HG03575 (cell line): Measurements from ENCODE around the gene CAMLG.
"Not testable (repeated sequence)": the region's sequence is repeated elsewhere in the genome, so short reads cannot be mapped to it uniquely, and the experiment has no call there.

ENCODE experiments used
- ATAC-seq: cut with Tn5 transposase; IDR thresholded peaks from one replicate; pipeline ENCODE4 v1.9.1; 2021; ENCODE audit not compliant: unreplicated experiment, insufficient number of reproducible peaks, low FRiP score; ENCODE audit errors: extremely low read depth

CAMLG gene

DNA sequence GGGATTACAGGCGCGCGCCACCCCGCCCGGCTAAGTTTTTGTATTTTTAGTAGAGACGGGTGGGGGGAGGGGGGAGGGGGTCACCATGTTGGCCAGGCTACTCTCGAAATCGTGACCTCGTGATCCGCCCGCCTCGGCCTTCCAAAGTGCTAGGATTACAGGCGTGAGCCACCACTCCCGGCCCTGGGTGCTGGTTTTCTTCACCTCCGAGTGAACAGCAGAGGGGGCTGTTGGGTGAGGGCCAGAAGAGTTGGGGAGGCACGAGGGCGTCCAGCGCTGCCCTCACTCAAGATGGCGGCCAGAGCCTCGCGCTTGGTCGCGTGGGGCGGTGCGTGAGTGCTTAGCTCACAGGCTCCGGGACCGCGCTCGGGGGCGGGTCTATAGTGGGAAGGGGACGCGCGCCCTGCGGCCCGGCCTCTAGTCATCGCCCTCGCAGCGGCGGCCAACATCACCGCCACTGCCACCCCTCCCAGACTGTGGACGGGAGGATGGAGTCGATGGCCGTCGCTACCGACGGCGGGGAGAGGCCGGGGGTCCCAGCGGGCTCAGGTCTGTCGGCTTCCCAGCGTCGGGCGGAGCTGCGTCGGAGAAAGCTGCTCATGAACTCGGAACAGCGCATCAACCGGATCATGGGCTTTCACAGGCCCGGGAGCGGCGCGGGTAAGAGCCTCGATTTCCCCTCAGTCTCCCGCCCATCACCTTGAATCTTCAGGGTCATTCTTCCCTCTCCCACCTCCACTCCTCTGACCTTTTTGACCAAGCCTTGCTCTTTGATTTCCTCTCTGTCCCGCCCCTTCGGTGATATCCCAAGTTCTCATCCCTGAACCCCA, at the start of gene CAMLG:
Gene CAMLG (plus strand): TSS at position 416 of the 830 bp plus-strand sequence. CDS start 73 bp downstream, at position 489.
- ATAC-seq: peak; percentile 57

DNA sequence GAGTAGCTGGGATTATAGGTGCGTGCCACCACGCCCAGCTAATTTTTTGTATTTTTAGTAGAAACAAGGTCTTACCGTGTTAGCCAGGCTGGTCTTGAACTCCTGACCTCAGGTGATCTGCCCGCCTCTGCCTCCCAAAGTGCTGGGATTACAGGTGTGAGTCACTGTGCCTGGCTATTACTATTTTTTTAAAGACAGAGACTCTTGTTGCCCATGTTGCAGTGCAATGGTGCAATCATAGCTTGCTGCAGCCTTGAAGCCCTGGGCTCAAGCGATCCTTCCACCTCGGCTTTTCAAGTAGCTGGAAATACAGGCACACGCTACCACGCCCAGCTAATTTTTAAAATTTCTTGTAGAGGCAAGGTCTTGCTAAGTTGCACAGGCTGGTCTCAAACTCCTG, 48.2 kb upstream of the CAMLG start:
- not testable (repeated sequence) for ATAC-seq

DNA sequence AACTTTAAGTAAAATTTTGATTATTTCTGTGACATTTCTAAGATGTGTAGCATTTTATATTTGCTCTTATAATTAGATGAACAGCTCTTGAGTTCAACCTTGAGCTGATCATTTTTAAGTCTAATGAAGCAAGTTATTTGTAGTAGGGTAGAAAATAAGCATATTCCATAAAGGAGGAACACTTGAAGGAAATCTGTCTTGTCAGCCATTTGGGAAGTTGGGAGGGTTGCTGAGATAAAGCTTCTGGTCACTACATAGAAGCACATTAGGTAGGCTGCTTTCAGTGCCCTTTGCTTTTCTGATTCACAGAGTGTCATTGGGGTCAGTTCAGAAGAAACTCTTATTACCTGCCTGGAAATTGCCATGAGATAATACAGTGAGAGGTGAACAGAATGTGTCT, 45.6 kb upstream of the CAMLG start:
- no peak for ATAC-seq

DNA sequence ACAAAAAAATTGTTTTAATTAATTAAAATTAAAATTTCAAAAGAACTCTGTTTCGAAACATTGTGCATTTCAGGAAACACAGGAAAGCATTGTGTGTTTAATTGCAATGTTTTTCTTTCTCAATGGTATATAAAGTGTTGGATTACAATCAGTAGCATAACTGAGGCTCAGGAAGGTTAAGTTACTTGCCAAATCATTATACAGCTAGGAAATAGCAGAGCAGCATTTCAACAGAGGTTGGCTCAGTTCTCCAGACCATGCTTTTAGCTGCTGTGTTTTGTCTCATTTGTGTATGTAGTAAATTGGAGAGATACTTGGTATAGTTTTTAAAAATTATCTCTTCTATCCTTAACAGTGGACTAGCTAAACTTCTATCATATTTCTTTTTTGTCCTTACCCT, 30.0 kb upstream of the CAMLG start:
- ATAC-seq: no peak

DNA sequence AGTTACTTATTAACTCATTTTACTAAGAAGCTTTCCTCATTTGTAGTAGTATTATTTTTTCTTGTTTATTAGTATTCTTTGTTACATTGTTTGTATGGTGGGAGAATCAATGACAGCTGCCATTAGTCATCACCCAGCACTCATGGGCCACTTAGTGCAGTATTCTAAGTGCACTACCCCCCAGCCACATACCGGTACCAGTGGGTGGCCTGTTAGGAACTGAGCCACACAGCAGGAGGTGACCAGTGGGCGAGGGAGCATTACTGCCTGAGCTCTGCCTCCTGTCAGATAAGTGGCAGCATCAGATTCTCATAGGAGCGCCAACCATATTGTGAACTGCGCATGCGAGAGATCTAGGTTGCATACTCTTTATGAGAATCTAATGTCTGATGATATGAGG, 24.2 kb upstream of the CAMLG start:
- no peak for ATAC-seq

GRCh38 chr5:134714541-134714940, 23.8 kb upstream of the CAMLG start:
- ATAC-seq: no peak

GRCh38 chr5:134715466-134715865, 22.9 kb upstream of the CAMLG start:
- ATAC-seq: not testable (repeated sequence)

DNA sequence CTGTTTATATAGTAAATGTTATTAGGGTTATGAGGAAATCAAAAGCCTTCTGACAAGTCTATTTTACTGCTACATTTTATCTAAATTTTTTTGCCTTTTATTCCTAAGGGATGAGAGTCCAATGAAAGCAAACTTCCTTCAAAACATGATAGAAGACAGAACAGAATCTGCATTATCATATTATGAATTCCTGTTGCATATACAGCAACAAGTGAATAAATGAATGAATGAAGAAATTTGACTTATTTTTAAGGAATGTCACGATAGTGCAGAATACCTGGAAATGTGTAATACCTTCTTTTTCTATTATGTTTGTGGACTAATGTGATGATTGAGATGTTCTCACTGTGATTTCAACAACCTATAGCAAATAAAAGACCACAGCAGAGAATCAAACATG, 13.5 kb upstream of the CAMLG start:
- no peak for ATAC-seq

DNA sequence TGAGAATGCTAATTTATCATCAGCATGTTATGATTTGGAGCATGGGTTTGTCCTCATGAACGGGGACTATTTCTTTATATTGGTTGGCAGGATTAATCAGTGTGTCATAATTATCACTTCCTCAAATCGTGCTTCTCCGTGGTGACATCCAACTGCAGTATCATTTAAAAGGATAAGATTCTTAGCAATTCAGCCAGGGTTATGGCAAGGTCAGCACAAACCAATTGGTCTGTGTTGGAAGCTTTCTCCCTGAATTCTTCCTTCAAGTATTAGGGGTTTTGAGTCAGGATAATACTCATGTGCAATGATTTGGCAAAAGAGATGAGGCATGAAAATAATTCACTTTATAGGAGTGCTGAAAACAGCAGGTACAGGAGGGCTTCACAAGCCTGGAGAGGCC, 5.5 kb upstream of the CAMLG start:
- no peak for ATAC-seq

DNA sequence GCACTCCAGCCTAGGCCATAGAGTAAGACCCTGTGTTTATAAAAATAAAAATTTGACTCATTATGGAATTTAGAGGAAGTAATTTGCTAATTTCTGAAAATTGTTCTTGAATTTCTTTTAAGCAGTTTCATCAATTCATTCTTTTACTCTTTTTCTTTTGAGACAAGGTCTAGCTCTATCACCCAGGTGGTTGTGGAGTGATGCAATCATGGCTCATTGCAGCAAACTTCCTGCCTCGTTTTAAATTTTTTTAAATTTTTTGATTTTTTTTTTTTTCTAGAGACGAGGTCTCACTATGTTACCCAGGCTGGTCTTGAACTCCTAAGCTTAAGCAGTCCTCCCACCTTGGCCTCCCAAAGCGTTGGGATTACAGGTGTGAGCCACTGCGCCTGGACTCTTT, 3.1 kb upstream of the CAMLG start:
- no peak for ATAC-seq

- ATAC-seq: no peak
Observed at GRCh38 chr5:134736173-134736812, 2.1 kb upstream of the CAMLG start.

DNA sequence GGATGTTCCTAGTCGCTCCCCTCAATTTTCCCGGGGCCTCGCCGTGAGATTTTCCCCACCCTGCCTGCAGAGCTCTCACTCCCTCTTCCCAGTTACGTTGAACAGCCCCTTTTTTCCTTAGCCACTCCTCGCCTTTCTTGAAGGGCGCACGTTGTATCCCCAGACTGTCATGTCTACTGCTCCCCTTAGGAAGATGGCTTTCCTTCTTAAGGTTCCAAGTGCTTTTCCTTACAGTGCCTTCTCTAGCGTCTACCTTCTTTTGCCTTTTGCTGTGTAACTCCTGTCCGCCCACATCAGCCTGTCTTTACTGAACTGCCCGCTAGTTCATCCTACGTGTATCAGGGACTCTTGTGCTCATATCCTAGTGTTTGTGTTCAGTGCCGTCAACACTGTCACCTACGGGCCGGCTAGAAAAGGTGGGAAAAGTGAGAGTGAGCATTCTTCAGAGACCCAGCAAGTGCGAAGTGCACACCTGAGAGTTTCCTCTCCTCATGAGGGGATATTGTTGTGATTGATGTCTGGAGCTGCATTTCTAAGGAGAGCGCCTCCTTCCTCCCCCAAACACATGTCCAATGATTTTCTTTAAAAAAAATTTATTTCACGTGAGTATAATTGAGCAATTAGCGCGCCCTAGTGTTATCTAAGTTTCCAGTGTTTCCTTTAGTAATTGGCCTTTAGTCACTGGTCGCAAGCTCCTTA, 764 bp downstream of the CAMLG start:
- no peak for ATAC-seq

DNA sequence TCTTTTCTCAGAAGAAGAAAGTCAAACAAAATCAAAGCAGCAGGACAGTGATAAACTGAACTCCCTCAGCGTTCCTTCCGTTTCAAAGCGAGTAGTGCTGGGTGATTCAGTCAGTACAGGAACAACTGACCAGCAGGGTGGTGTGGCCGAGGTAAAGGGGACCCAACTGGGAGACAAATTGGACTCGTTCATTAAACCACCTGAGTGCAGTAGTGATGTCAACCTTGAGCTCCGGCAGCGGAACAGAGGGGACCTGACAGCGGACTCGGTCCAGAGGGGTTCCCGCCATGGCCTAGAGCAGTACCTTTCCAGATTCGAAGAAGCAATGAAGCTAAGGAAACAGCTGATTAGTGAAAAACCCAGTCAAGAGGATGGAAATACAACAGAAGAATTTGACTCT, 2.7 kb downstream of the CAMLG start:
- ATAC-seq: no peak

DNA sequence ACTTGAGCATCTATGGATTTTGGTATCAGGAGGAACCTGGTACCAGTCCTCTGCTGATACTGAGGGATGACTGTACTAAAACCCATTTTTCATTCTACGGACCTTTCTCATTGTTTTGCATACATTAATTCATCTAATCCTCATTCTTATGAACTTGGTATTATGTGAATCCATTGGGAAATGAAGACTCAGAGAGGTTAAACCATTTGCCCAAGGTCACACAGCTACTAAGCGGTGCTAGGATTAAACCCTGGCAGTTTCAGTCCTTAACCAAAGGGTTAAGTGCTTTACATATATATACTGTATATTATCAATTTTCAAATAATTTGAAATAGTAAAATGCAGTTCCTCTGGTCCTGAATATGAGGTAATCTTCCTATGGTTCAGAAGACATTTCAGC, 3.8 kb downstream of the CAMLG start:
- ATAC-seq: no peak

- ATAC-seq: no peak
Observed at GRCh38 chr5:134749415-134749814, 11.1 kb downstream of the CAMLG start.

GRCh38 chr5:134758176-134758503, 19.8 kb downstream of the CAMLG start:
- no peak for ATAC-seq

GRCh38 chr5:134758504-134759341, 20.4 kb downstream of the CAMLG start, which contains the start of gene DDX46:
Gene DDX46, plus strand, starts transcription at chr5:134758779. Its CDS starts 160 bp downstream, at chr5:134758939.
- ATAC-seq: peak; percentile 74

GRCh38 chr5:134767528-134768291, 29.4 kb downstream of the CAMLG start:
- ATAC-seq: not testable (repeated sequence)
